ENCODE data around the gene NEK6.

NEK6 gene

GRCh38 chr9:124330011-124330697 lies 72.4 kb downstream of the NEK6 start:
- TF ChIP-seq SIN3A (IDR thresholded peaks at IDR 0.05; ENCODE audit: borderline replicate concordance, insufficient read depth, low read length), result no peak
- no peak for TF ChIP-seq REST (IDR thresholded peaks at IDR 0.05; ENCODE audit: insufficient read depth in 1 of 2, low read depth in 2 of 2, low read length in 2 of 2)
- TF ChIP-seq POLR2AphosphoS5 (IDR thresholded peaks at IDR 0.05; ENCODE audit: low read depth, low read length), result no peak
- TF ChIP-seq TAF1 (IDR thresholded peaks at IDR 0.05; ENCODE audit: borderline replicate concordance, insufficient read depth, low read length), result no peak
- TF ChIP-seq FOXP2 (optimal IDR thresholded peaks at IDR 0.05; ENCODE audit: borderline replicate concordance, extremely low read depth, extremely low read length, insufficient read depth), result no peak

- TF ChIP-seq REST (IDR thresholded peaks at IDR 0.05; ENCODE audit: insufficient read depth in 1 of 2, low read depth in 2 of 2, low read length in 2 of 2) (no peak), FOXP2 (optimal IDR thresholded peaks at IDR 0.05; ENCODE audit: borderline replicate concordance, extremely low read depth, extremely low read length, insufficient read depth) (no peak), TAF1 (IDR thresholded peaks at IDR 0.05; ENCODE audit: borderline replicate concordance, insufficient read depth, low read length) (no peak), SIN3A (IDR thresholded peaks at IDR 0.05; ENCODE audit: borderline replicate concordance, insufficient read depth, low read length) (no peak), POLR2AphosphoS5 (IDR thresholded peaks at IDR 0.05; ENCODE audit: low read depth, low read length) (no peak)
These were observed 73.8 kb downstream of the NEK6 start for GRCh38 chr9:124331580-124331979.

- TF ChIP-seq FOXP2 (optimal IDR thresholded peaks at IDR 0.05; ENCODE audit: borderline replicate concordance, extremely low read depth, extremely low read length, insufficient read depth) (no peak), SIN3A (IDR thresholded peaks at IDR 0.05; ENCODE audit: borderline replicate concordance, insufficient read depth, low read length) (no peak), POLR2AphosphoS5 (IDR thresholded peaks at IDR 0.05; ENCODE audit: low read depth, low read length) (no peak), TAF1 (IDR thresholded peaks at IDR 0.05; ENCODE audit: borderline replicate concordance, insufficient read depth, low read length) (no peak), REST (IDR thresholded peaks at IDR 0.05; ENCODE audit: insufficient read depth in 1 of 2, low read depth in 2 of 2, low read length in 2 of 2) (no peak)
These were observed 74.8 kb downstream of the NEK6 start for GRCh38 chr9:124332361-124333202.

- TF ChIP-seq FOXP2 (optimal IDR thresholded peaks at IDR 0.05; ENCODE audit: borderline replicate concordance, extremely low read depth, extremely low read length, insufficient read depth) (no peak), SIN3A (IDR thresholded peaks at IDR 0.05; ENCODE audit: borderline replicate concordance, insufficient read depth, low read length) (no peak), REST (IDR thresholded peaks at IDR 0.05; ENCODE audit: insufficient read depth in 1 of 2, low read depth in 2 of 2, low read length in 2 of 2) (no peak), TAF1 (IDR thresholded peaks at IDR 0.05; ENCODE audit: borderline replicate concordance, insufficient read depth, low read length) (no peak), POLR2AphosphoS5 (IDR thresholded peaks at IDR 0.05; ENCODE audit: low read depth, low read length) (no peak)
These were observed 75.4 kb downstream of the NEK6 start for GRCh38 chr9:124333203-124333579.

All from PFSK-1 (cell line).